Measurements from ENCODE around the gene TRMT112.
"Not testable (repeated sequence)": the region's sequence is repeated elsewhere in the genome, so short reads cannot be mapped to it uniquely, and the experiment has no call there.

TRMT112 gene

GRCh38 chr11:64327993-64328392 is 10.6 kb upstream of the TRMT112 start:
- DNase-seq: no peak

- DNase-seq: no peak
These were observed 10.0 kb upstream of the TRMT112 start for GRCh38 chr11:64327375-64327774.

- no peak for DNase-seq
These were observed 7.5 kb upstream of the TRMT112 start for GRCh38 chr11:64324692-64325469.

- DNase-seq: not testable (repeated sequence)
These were observed 6.6 kb upstream of the TRMT112 start for GRCh38 chr11:64323984-64324383.

GRCh38 chr11:64323373-64323772 is 6.0 kb upstream of the TRMT112 start:
- DNase-seq: no peak

- DNase-seq: no peak
These were observed 5.5 kb upstream of the TRMT112 start for GRCh38 chr11:64322925-64323260.

GRCh38 chr11:64321533-64321932 is 4.2 kb upstream of the TRMT112 start:
- no peak for DNase-seq

GRCh38 chr11:64321026-64321425 is 3.7 kb upstream of the TRMT112 start:
- no peak for DNase-seq

- DNase-seq: no peak
These were observed 3.2 kb upstream of the TRMT112 start for GRCh38 chr11:64320556-64320955.

GRCh38 chr11:64318766-64319761 is 1.7 kb upstream of the TRMT112 start:
- DNase-seq: no peak

GRCh38 chr11:64317961-64318765 is 804 bp upstream of the TRMT112 start, which contains the start of gene PRDX5:
Gene PRDX5, plus strand, starts transcription at chr11:64318121. Its CDS starts 95 bp downstream, at chr11:64318216.
- DNase-seq: peak; percentile 99

- peak; percentile 78 for DNase-seq
These were observed 561 bp downstream of the TRMT112 start for GRCh38 chr11:64316672-64317324.

GRCh38 chr11:64315667-64316526 is 1.5 kb downstream of the TRMT112 start:
- not testable (repeated sequence) for DNase-seq

- DNase-seq: no peak
These were observed 2.4 kb downstream of the TRMT112 start for GRCh38 chr11:64314805-64315561.

GRCh38 chr11:64314146-64314804 is 3.1 kb downstream of the TRMT112 start:
- no peak for DNase-seq

GRCh38 chr11:64313491-64314145 is 3.7 kb downstream of the TRMT112 start:
- DNase-seq: no peak

- no peak for DNase-seq
These were observed 4.4 kb downstream of the TRMT112 start for GRCh38 chr11:64312947-64313346.

- not testable (repeated sequence) for DNase-seq
These were observed 9.6 kb downstream of the TRMT112 start for GRCh38 chr11:64307795-64308194.

- no peak for DNase-seq
These were observed 10.3 kb downstream of the TRMT112 start for GRCh38 chr11:64306876-64307622.
